ENCODE measurements around the gene EPB41L2. TPM values are rescaled to one million over a fixed set of nuclear protein-coding genes. Genes with fewer than 3 reads are reported as not detected.

Gene EPB41L2
- total RNA-seq, 1 donor from 2014 or later = 30.8 TPM

DNA sequence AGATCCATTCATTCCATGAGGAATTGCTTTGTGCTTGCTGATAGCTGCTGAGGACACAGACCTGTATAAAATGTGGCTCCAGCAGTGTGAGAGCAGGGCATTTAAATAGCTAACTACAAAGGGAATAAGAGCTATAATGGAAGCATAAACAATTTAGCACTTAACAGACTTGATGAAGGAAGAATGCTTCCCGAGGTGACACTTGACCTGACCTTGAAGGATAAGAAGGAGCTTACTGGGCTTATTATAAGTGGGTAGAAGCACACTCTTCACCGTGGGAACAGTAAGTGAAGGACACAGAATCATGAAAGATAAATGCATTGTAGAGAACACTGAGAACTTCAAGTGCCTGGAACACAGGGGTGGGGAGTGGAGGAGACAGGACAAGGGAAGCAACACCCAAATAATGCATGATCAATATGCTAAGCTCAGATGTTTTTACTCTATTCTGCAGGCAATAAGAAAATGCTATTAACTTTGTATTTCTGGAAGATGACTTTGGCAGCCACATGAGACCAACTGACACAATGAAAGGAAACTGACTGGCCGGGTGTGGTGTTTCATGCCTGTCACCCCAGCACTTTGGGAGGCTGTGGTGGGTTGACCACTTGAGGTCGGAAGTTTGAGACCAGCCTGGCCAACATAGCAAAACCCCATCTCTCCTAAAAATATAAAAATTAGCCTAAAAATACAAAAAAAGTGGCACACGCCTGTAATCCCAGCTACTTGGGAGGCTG, 84.2 kb downstream of the EPB41L2 start:
- intact Hi-C loops (cut with micrococcal nuclease) = no loop called here

DNA sequence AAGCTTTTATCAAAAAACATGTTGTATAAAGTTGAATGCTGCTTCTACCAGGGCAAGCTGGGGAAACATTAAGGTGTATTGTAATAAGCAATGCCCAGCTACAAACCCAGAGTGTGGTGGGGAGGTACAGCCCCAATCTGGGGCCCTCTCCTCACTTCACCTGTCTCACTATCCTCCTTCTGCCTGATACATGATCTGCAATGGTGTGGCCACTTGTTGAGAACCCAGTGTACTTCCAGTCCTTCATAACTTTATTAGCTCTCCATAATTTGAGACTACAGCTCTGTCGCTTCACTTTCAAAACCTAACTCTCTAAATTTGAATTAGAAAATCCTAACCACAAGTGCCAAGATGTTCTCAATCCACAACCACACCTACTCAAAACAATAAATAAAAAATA, 84.9 kb downstream of the EPB41L2 start:
- intact Hi-C loops (cut with micrococcal nuclease) = no loop called here

DNA sequence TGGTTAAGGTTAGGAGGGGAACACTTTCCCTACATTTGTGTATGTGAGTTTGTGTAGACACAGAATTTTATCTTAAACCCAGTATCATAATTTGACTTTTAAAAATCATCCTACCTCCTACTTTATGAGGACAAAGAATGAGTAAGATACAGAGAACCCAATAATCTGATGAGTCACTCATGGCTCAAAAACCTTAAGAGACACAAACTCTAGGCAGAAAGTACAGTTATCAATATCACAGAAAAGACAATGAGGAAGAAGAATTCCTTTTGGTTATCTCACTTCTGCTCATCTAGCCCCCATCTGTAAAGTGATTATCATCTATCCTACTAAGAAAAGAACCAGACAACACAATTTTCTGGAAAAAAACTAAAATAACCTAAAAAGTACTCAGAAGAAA, 87.7 kb downstream of the EPB41L2 start:
- intact Hi-C loops (cut with micrococcal nuclease) = no loop called here

DNA sequence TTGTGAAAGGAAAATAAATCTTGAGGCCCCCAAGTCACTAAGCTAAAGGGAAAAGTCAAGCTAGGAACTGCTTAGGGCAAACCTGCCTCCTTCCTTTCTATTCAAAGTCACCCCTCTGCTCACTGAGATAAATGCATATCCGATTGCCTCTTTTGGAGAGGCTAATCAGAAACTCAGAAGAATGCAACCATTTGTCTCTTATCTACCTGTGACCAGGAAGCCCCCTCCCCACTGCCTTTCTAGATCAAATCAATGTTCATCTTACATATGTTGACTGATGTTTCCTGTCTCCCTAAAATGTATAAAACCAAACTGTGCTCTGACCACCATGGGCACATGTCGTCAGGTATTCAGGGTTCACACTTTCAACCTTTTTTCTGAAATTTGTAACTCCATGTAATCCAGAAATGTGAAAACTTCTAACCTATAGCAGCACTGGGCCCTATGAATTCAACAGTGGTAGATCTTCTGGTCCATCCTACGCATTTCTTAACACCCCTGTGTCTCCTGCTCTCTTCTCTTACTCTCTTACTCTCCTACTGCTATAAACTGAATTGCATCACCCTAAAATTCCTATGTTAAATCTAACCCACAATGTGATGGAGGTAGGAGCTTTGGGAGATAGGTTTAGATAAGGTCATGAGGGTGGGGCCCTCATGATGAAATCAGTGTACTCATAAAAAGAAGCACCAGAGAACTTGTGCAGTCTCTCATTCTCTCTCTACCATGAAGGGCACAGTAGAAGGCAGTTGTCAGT, 89.3 kb downstream of the EPB41L2 start:
- intact Hi-C loops (cut with micrococcal nuclease) = no loop called here

DNA sequence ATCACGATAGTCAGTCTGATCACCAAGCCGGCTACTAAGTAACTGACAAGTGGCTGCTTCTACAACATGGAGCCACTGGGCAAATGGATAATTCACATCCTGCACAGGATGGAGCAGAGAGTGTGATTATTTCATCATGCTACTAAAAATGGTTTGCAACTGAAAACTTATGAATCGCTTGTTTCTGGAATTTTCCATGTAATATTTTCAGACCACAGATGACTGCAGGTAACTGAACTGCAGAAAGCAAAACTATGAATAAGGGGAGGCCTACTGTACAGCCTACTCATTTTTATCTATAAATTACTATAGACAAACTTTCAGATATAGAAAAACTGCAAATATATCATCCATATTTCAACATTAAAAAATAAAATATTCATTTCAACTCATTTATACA, 91.5 kb downstream of the EPB41L2 start:
- intact Hi-C loops (cut with micrococcal nuclease) = no loop called here

DNA sequence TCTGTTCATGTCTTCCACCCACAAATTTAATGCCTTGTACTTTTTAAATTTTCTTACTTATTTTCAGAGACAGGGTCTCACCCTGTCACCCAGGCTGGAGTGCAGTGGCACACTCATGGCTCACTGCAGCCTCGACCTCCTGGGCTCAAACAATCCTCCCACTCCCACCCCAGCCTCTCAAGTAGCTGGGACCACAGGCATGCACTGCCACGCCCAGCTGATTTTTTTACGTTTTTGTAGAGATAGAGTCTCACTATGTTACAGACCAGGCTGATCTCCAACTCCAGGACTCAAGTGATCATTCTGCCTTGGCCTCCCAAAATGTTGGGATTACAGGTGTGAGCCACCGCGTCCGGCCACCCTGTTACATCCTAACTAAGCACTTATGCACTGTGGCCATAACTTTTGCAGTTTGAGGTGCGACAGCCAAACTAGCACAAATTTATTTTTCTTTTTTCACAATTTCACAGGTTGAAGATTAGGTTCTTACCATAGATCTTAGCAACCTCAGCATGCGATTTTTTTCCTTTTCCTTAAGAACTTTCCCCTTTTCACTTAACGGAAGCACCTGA, 92.1 kb downstream of the EPB41L2 start:
- intact Hi-C loops (cut with micrococcal nuclease) = no loop called here

DNA sequence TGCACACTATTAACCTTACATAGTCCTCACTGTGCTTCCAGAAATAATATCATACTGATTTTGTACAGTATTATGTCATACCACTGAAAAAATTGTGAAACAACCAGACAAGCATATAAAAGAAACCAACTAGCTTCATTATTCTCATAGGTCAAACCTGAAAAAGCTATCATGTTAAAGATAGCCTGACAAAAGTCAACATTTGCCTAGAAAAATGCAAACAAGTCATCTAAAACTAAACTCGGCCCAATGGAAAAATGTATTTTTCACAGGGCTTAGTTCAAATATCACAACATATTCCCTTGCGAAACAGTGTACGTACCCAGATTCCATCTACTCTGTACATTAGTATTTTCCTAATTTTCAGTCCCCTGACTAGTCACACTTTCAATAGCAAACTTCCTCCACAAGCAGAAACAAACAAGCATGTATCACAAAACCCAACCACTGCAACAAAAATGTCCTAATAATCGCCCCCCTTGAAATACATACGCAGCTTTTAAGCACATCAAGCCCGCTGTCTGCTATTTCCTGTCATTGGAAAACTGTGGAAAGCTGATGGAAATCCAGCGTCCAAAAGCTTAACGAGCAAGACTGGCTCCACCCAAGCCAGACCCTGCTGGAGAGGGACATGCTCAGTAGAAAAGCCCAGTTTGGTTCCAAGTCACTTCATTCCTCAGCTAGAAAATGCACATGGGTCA, 93.1 kb downstream of the EPB41L2 start:
- intact Hi-C loops (cut with micrococcal nuclease) = no loop called here

DNA sequence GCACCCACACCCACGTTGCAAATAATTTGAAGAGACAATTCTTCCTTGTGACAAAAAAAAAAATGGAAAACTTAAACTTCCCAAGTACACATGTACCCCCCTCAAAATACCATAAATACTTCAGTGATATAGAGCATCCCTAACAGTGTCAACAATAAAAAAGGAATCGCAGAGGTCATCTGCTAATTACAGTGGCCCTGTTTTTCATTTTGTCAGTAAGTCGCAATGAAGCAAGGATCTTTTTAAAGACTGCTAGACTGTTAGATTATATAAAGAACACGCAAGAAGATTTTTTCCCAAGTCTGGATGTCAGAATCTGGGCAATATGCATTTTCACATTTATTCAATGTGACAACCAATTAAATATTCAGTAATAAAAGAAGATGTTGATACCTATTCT, 93.9 kb downstream of the EPB41L2 start:
- intact Hi-C loops (cut with micrococcal nuclease) = no loop called here

DNA sequence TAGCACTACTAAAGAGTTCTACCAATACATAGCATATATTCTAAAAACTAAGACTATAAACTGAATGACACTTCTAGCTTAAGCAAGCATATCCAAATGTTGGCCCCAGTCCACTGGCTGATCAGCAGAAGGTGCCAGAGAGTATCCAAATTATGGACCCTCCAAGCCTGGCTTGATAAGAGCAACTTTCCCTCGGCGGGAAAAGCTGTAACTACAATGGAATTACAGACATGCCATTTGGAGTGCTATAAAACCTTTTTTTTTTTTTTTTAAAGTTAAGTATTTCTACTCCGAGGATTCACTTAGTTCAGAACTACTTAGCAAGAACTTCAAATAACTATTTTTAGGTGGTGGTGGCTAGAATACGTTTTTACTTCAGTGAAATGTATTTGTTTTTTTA, 94.6 kb downstream of the EPB41L2 start:
- intact Hi-C loops (cut with micrococcal nuclease) = no loop called here

DNA sequence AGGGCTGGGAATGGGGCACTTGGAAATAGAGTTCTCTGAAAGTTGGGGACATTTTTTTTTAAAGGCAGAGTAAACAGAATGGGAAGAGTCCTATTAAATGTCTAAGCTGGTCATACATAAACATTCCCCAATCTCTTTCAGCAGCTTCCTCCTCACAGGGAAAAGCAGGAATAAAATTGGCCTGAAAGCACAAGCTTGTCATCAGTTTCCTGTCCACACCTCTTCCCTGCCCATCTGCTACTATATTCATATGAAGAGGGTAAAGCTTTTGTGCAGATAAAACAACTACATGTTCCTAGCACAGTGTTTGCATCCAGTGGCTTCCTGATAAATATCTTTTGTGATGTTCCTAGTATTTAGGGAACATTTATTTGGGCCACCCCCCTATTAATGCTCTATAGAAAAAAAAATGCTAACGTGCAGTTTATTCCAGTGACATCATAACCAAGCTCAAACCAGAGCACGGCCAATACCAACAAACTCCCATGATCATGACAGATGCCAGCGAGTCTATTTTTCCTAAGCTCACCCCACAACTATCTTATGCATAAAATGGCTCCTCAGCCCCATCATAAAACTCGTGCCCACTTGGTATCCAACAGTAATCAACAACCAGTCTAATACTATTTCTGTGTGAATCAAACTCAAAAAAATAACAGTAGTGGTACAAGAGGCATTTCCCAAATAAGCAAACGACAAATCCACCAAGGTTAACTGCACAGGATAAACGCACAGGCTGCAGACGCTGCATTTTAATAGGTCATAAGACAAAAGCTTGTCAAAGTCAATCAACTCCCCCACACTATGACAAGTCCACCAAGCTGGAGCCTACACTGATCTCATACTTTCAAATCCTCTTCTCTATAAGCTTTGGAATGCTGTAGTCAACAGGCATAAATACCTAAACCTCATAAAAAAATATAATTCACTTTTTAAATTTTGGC, 95.3 kb downstream of the EPB41L2 start:
- intact Hi-C loops (cut with micrococcal nuclease) = no loop called here

DNA sequence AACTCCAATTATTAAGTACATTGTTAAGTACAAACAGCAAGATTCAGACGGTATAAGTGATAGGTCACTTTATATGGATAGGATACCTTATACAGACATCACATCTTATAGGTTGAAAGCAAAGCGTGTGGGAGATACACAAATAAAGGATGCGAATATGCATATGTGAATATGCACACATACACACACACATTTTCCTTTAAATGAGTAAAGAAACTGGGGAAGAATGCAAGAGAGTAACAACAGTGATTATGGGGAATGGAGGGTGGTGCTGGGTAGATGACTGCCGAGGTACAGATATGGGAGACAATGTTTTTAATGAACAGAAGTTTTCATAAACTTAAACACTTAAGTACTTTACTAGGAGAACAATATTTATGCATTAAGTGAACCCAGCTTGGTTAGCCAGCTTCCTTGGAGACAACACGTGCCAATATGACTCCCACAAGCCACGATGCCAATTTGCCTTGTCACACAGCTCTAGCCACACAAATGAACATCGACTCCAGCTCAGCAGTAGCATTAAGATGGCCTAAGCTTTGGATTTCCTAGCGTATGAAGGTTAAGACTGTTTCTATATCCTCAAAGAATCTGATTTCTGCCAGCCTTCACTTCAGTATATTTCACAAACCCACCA, 96.6 kb downstream of the EPB41L2 start:
- intact Hi-C loops (cut with micrococcal nuclease) = no loop called here

DNA sequence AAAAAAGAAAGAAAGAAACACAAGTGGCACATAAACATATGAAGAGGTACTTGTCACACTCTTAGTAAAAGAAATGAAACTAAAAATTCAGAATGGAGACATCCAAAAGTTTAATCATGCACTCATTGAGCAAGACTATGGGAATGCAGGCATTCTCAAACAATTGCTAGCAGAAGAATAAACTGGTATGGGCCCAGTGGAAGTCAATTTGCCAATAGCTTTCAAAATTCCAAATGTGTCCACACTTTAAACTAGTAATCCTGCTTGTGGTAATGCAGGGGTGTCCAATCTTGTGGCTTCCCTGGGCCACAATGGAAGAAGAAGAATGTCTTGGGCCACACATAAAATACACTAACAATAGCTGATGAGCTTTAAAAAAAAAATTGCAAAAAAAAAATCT, 97.4 kb downstream of the EPB41L2 start:
- intact Hi-C loops (cut with micrococcal nuclease) = no loop called here

DNA sequence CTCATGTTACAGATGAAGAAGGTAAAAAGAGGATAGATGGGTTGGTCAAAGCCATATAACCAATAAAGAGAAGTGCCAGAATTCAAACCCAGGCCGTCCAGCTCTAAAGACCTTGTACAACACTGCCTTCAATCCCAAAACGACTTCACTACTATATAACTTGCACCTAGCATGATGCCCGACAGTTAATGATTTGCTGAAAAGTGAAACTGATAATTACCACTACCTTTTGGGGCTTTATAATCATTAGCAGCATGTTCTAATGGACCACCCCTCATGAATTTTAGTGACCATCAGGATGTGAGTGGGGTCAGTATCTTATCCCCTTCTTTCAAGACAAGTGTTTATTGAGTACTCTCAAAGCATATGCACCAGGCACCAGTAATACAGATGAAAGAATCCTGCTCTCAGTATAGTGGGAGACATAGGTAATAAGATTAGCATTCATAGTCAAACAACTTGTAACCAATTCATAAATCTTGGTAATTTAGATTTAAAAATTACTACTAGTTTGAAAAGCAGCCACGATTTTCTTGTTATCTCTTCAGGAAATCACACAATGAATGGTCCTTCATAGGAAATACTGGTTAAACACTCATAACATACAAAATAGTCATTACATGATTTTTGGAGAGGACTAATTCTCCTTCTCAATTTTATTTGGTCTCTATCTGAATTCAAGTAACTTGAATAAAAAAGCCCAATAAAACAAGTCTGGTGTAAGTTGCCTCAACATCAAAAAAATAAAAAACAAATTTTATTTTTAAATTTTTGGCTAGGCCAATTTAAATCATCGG, 98.0 kb downstream of the EPB41L2 start:
- intact Hi-C loops (cut with micrococcal nuclease) = no loop called here

DNA sequence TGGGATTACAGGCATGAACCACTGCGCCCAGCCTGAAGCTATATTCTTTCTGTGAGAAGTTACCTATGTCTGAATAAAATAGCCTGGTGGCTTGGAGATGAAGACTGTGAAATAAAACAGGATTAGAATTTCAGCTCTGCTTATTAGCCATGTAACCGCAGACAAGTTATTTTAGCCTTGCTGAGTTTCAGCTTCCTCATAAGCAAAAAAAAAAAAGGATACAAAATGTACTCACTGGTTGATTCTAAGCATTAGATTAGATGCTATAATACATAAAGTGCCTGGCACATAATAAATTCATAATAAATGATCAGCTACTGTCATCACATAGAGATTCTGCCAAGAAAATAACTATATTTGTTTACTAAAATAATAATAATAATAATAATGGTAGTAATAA, 98.8 kb downstream of the EPB41L2 start:
- intact Hi-C loops (cut with micrococcal nuclease) = no loop called here

DNA sequence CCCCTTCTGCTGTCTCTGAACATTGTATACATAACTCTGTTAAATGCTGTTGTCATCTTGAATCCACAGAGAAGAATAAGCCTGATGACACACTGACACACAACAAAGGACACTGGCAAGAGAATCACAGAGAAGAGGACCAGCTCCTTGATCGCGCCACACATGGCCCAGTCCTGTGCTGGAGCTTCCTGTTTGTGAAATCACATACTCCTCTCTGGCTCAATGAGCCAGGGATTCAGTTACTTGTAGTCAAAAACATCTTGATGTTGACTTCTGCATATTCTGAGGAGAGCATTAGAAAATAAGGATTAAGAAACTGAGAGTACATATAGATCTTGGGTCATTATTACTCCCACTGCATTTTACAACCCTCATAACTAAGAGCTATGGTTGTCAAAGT, 100.1 kb downstream of the EPB41L2 start:
- intact Hi-C loops (cut with micrococcal nuclease) = no loop called here

DNA sequence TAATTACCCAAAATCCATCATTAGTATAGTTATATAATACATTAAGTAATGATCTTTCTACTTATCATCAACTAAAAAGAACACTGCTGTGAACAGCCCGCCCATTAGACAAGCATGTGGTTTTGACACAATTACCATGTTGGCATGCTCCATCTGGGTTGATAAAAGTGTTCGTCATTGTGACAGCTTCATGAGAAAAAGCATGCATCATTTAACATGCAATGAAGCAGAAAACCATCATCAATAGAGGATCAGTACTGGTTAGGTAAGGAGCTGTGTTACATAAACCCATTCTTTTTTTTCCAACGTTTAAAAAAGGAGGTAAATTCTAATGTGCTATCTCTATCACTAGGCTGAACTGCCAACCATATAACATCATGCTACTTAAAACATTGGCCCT, 101.9 kb downstream of the EPB41L2 start:
- intact Hi-C loops (cut with micrococcal nuclease) = no loop called here

DNA sequence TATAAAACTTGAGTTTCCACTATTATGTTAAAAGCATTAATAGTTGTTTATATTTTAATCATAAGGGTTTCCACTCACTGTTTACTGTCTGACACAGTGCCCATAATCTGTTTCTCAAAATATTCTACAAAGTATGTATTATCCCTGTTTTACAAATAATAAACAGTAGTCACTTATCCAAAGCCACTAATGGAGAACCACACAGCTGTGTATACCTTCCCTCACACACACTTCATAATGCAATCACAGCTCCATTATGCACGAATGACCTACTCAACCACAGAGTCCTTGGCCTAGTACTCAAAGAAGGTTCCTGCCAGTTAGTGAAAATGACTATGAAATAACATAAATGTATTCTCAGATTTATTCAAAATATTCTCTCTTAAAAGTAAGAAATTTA, 103.1 kb downstream of the EPB41L2 start:
- intact Hi-C loops (cut with micrococcal nuclease) = no loop called here

DNA sequence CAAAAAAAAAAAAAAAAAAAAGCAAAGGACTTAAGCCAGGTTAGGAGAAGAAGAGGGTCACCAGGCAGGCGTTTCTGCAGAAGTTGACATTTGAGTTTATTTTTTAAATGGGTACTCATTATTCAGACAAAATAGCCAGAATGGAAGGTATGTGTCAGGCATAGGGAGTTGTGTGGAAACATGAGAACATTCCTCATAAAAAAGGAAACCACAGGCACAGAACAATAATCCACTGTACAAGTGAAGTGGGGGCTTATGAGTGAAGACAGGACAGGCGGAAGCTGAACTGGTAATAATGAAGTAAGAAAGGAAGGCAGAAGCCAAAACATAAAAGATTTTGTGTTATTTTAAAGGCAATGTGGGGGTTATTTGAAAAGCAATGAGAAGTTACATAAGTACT, 104.6 kb downstream of the EPB41L2 start:
- intact Hi-C loops (cut with micrococcal nuclease) = no loop called here

DNA sequence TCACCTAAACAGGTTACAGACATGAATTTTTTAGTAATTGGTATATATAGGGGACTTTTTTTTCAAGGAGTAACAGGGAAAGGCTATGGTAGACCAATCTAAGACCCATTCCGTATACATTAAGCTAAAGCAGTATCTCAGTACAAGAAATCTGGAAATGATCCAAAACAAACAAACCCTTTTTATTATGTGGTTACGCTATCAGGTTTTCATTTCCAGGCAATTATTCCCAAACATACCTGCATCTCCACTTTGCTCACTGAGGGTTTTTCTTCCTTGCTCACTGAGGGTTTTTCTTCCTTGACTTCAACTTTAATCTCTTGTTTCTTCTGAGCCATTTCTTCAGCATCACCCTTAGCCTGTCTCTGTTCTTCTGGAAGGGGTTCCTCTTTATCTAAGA, 107.3 kb downstream of the EPB41L2 start:
- intact Hi-C loops (cut with micrococcal nuclease) = no loop called here

DNA sequence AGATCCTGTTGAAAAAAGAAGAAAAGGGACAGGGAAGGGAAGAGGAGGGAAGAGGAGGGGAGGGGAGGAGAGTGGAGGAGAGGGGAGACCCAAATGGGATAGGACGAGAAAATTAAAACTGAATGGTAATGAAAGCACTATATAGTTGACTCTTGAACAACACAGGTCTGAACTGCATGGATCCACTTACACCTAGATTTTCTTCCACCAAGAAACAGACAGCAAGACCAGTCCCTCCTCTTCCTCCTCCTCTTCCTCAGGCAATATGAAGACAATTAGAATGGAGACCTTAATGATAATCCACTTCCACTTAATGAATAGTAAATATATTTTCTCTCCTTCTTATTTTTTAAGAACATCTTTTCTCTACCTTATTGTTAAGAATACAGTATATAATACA, 113.5 kb downstream of the EPB41L2 start:
- intact Hi-C loops (cut with micrococcal nuclease) = no loop called here
